Activated CD4-positive, CD25-positive, alpha-beta regulatory T cell treated with anti-CD3 and anti-CD28 coated beads, Interleukin-2, amount 50 U/mL, for 16 hours (primary cell): ENCODE measurements around the gene TMEM141.
A peak's percentile ranks its signal among the peaks of the same experiment; 100 is the strongest.
"Not testable (repeated sequence)": the region's sequence is repeated elsewhere in the genome, so short reads cannot be mapped to it uniquely, and the experiment has no call there.

Experiments used
- DNase-seq: peaks from one replicate; pipeline ENCODE4 v3.0.0-alpha.2; 2020; ENCODE audit warnings: low read depth, low spot score

The TMEM141 gene

GRCh38 chr9:136833381-136834048, 42.4 kb downstream of the TMEM141 start:
- not testable (repeated sequence) for DNase-seq

- no peak for DNase-seq
Measured at GRCh38 chr9:136835162-136835931, 44.2 kb downstream of the TMEM141 start.

GRCh38 chr9:136835932-136836904, 45.1 kb downstream of the TMEM141 start:
- no peak for DNase-seq

GRCh38 chr9:136837146-136837855, 46.2 kb downstream of the TMEM141 start:
- DNase-seq: no peak

- not testable (repeated sequence) for DNase-seq
Measured at GRCh38 chr9:136837856-136838277, 46.7 kb downstream of the TMEM141 start.

GRCh38 chr9:136838314-136839228, 47.4 kb downstream of the TMEM141 start:
- DNase-seq: no peak

GRCh38 chr9:136839229-136840139, 48.3 kb downstream of the TMEM141 start:
- no peak for DNase-seq

GRCh38 chr9:136840140-136840876, 49.2 kb downstream of the TMEM141 start:
- DNase-seq: no peak

- no peak for DNase-seq
Measured at GRCh38 chr9:136840877-136841645, 49.9 kb downstream of the TMEM141 start.

- DNase-seq: not testable (repeated sequence)
Measured at GRCh38 chr9:136841646-136842379, 50.7 kb downstream of the TMEM141 start.

- peak; percentile 58 for DNase-seq
Measured at GRCh38 chr9:136842380-136842948, 51.3 kb downstream of the TMEM141 start, which contains the start of gene AJM1. Gene AJM1, plus strand, starts transcription at chr9:136842478. Its CDS starts 1,937 bp downstream, at chr9:136844415.
